G401.6 (cell line): ENCODE results near the gene ZNF507.
"Not testable (repeated sequence)": the region's sequence is repeated elsewhere in the genome, so short reads cannot be mapped to it uniquely, and the experiment has no call there.

ENCODE experiments used
- FAIRE-seq: peaks from 2 replicates; lab custom pipeline; 2012; peaks lifted over from hg19 to GRCh38; lab: Jason Lieb, UNC

ZNF507 gene

GRCh38 chr19:32368787-32369186 lies 23.4 kb downstream of the ZNF507 start:
- FAIRE-seq, result no peak

GRCh38 chr19:32372726-32373517 lies 27.5 kb downstream of the ZNF507 start:
- FAIRE-seq, result no peak

- FAIRE-seq, result no peak
Observed at GRCh38 chr19:32373585-32374295, 28.3 kb downstream of the ZNF507 start.

- FAIRE-seq, result not testable (repeated sequence)
Observed at GRCh38 chr19:32374362-32374761, 29.0 kb downstream of the ZNF507 start.

GRCh38 chr19:32377088-32377487 lies 31.7 kb downstream of the ZNF507 start:
- not testable (repeated sequence) for FAIRE-seq

- FAIRE-seq, result no peak
Observed at GRCh38 chr19:32380269-32380668, 34.9 kb downstream of the ZNF507 start.

- FAIRE-seq, result no peak
Observed at GRCh38 chr19:32387701-32388392, 42.4 kb downstream of the ZNF507 start.

GRCh38 chr19:32388393-32388855 lies 43.0 kb downstream of the ZNF507 start:
- FAIRE-seq, result no peak

- FAIRE-seq, result no peak
Observed at GRCh38 chr19:32392901-32393300, 47.5 kb downstream of the ZNF507 start.

DNA sequence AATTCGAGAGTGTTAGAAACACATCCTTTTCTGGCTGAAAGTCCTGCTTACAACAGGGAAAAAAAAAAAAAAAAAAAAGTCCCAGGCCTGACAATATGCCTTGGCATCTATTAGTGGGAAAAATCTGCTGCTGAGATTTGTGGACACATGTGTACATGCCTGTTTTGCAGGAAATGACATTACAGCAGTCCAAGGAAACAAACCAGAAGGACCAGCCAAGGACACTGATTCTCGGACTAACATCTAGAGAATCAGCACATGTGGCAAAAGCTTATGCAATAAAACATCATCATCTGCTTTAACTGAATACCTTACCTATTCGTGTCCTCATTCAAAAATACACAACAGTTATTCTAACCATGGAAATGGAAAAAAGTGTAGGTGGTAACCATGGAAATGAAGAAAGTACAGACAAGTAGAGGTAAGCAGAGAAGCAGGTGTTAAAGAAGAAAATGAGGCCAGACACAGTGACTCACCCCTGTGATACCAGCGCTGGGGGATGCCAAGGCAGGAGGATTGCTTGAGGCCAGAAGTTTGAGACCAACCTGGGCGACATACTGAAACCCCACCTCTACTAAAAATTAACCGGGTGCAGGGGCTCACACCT lies 50.7 kb downstream of the ZNF507 start:
- no peak for FAIRE-seq

- FAIRE-seq, result no peak
Observed at GRCh38 chr19:32397671-32398101, 52.3 kb downstream of the ZNF507 start.

DNA sequence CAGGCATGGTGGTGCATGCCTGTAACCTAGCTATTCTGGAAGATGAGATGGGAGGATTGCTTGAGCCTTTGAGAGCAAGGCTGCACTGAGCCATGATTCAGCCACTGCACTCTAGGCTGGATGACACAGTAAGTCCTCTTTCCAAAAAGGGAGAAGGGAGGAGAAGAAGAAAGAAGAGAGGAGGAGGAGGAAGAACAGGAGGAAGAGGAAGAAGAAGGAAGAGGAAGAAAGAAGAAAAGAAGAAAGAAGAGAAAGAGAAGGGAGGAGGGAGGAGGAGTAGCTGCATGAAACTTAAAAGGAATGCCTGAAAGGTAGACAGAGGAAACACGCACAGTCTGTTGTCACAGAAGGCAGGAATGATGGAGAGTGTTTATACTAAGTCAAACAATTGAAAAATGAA lies 56.6 kb downstream of the ZNF507 start:
- no peak for FAIRE-seq

GRCh38 chr19:32403291-32403995 lies 58.0 kb downstream of the ZNF507 start:
- FAIRE-seq, result no peak

GRCh38 chr19:32404213-32404932 lies 59.0 kb downstream of the ZNF507 start:
- FAIRE-seq, result no peak

GRCh38 chr19:32404933-32405430 lies 59.6 kb downstream of the ZNF507 start:
- no peak for FAIRE-seq

GRCh38 chr19:32405431-32406160 lies 60.2 kb downstream of the ZNF507 start, which contains the start of gene DPY19L3:
TSS of gene DPY19L3 (plus strand) at chr19:32405770. CDS start at chr19:32408254, 2,484 bp downstream.
- FAIRE-seq, result peak; percentile 78

- FAIRE-seq, result no peak
Observed at GRCh38 chr19:32406161-32407003, 61.0 kb downstream of the ZNF507 start.

DNA sequence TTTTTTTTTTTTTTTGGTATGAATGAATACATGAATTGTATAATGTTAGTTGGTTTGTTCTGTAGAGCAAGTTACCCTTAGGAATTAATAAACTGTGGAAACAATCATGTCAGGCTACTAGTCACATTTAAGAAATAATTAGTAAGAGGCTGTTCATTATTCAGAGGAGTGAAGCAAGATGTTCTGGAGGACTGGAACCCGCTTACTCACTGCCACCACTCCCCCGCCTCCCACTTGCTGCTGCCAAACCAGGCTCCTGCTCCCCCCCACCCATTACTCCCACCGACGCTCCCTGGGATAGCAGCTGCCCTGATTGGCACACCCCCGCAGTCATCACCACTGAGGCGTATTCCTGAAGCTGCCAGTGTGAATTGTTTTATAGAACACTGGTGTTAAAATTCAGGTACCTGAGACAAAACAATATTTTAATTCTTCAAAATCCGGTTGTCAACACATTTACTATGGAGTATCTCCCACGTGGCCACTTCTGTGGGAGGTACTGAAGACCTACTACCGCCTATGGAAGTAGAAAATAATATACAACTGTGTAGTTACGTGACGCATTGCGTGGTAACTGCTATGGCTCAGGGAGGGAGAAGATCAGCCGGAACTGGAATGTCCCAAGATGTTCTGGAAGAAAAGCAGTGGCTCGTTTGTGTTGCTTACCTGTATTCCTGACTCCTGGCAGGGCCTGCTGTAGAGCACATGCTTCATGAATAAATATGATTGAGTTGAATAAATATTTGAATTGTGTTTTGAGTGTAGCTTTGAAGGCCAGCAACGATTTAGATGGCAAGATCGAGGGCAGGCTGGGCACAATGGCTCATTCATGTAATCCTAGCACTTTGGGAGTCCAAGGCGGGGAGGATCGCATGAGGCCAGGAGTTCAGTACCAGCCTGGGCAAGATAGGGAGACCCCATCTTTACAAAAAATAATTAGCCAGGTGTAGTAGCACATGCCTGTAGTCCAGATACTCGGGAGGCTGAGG lies 61.9 kb downstream of the ZNF507 start:
- FAIRE-seq, result no peak
